IMR-90 (cell line): Measurements from ENCODE around the gene CRYBA1. TPM values are rescaled to one million over a fixed set of nuclear protein-coding genes. Genes with fewer than 3 reads are reported as not detected.
"Not testable (repeated sequence)": the region's sequence is repeated elsewhere in the genome, so short reads cannot be mapped to it uniquely, and the experiment has no call there.

ENCODE experiments used
- ATAC-seq: fragments of 200-7000 bp; cut with Tn5 transposase; 2 replicates; pipeline ENCODE4 v1.9.1; 2020; ENCODE audit warnings: low read depth, mild to moderate bottlenecking, moderate library complexity
- BruUV-seq: library from RNA; stranded (reverse); fragments of 400-500 nt; replicated peaks from 2 replicates; lab custom pipeline; 2021; lab: Mats Ljungman, UMichigan
- CTCF ChIA-PET: fragments of 300-600 bp; formaldehyde crosslinking; extraction: SDS; loops from one replicate; lab custom pipeline; 2021; ENCODE audit warnings: antibody characterized with exemption; lab: Yijun Ruan, JAX
- POLR2A ChIA-PET: fragments of 300-600 bp; sonication (Branson Sonifier 250); formaldehyde crosslinking; loops from one replicate; lab custom pipeline; 2022; ENCODE audit warnings: antibody characterized with exemption; ENCODE audit not compliant: unreplicated experiment; lab: Charles Lee
- DNase-seq: peaks from one replicate; pipeline ENCODE4 v3.0.0; 2013
- H2AFZ ChIP-seq: replicated peaks from 2 replicates; pipeline ENCODE3; 2013; ENCODE audit warnings: low read length, mild to moderate bottlenecking; ENCODE audit not compliant: poor library complexity
- H2AK5ac ChIP-seq: 2 replicates; pipeline ENCODE4 v1.6.1; 2013; ENCODE audit warnings: low read depth, low read length, inconsistent platforms
- H2AK9ac ChIP-seq: replicated peaks from 2 replicates; pipeline ENCODE3; 2013; ENCODE audit warnings: mild to moderate bottlenecking, low read depth, low read length, moderate library complexity; ENCODE audit not compliant: poor library complexity
- H2BK120ac ChIP-seq: 2 replicates; pipeline ENCODE4 v1.6.1; 2013; ENCODE audit warnings: low read depth, low read length, inconsistent platforms
- H2BK15ac ChIP-seq: 3 replicates; pipeline ENCODE4 v1.6.1; 2013; ENCODE audit warnings: low read depth, low read length, inconsistent platforms
- H2BK20ac ChIP-seq: 2 replicates; pipeline ENCODE4 v1.6.1; 2013; ENCODE audit warnings: low read depth, mild to moderate bottlenecking, inconsistent platforms, low read length, moderate library complexity
- H2BK5ac ChIP-seq: 2 replicates; pipeline ENCODE4 v1.6.1; 2013; ENCODE audit warnings: mild to moderate bottlenecking, low read depth, low read length, inconsistent platforms; ENCODE audit not compliant: poor library complexity, severe bottlenecking
- H3K14ac ChIP-seq: replicated peaks from 2 replicates; pipeline ENCODE4 v1.6.1; 2013; ENCODE audit warnings: low read depth, low read length, inconsistent platforms
- H3K18ac ChIP-seq: 2 replicates; pipeline ENCODE4 v1.6.1; 2013; ENCODE audit warnings: low read depth, low read length, control low read depth
- H3K23ac ChIP-seq: 2 replicates; pipeline ENCODE4 v1.6.1; 2013; ENCODE audit warnings: low read depth, low read length, inconsistent platforms
- H3K27ac ChIP-seq: 2 replicates; pipeline ENCODE4 v1.5.1; 2013; ENCODE audit warnings: mild to moderate bottlenecking, control low read depth, low read length; ENCODE audit not compliant: insufficient read depth
- H3K27me3 ChIP-seq: 2 replicates; pipeline ENCODE4 v1.6.1; 2013; ENCODE audit warnings: low read length; ENCODE audit not compliant: control insufficient read depth, insufficient read depth
- H3K36me3 ChIP-seq: 2 replicates; pipeline ENCODE4 v1.6.1; 2013; ENCODE audit warnings: low read length, mixed read lengths; ENCODE audit not compliant: control insufficient read depth, insufficient read depth
- H3K4ac ChIP-seq: 2 replicates; pipeline ENCODE4 v1.6.1; 2013; ENCODE audit warnings: low read depth, low read length, inconsistent platforms
- H3K4me1 ChIP-seq: 2 replicates; pipeline ENCODE4 v1.6.1; 2013; ENCODE audit warnings: low read length, mixed read lengths; ENCODE audit not compliant: control insufficient read depth, insufficient read depth
- H3K4me2 ChIP-seq: 2 replicates; pipeline ENCODE4 v1.6.1; 2013; ENCODE audit warnings: low read depth, mild to moderate bottlenecking, control low read depth, low read length, moderate library complexity
- H3K4me3 ChIP-seq: 2 replicates; pipeline ENCODE4 v1.5.1; 2013; ENCODE audit warnings: low read depth, mild to moderate bottlenecking, control low read depth, low read length, moderate library complexity; ENCODE audit not compliant: insufficient read depth
- H3K56ac ChIP-seq: 2 replicates; pipeline ENCODE4 v1.6.1; 2013; ENCODE audit warnings: low read length, inconsistent platforms; ENCODE audit not compliant: insufficient read depth; ENCODE audit errors: extremely low read depth
- H3K79me1 ChIP-seq, 2 experiments: 2 replicates each; pipeline ENCODE4 v1.6.1; 2013; ENCODE audit warnings: low read length in 2 of 2, inconsistent platforms in 1 of 2, low read depth in 1 of 2
- H3K9ac ChIP-seq: 2 replicates; pipeline ENCODE4 v1.6.1; 2013; ENCODE audit warnings: low read depth, low read length, control low read depth
- H3K9me1 ChIP-seq: 2 replicates; pipeline ENCODE4 v1.6.1; 2013; ENCODE audit warnings: low read length, inconsistent platforms; ENCODE audit not compliant: insufficient read depth
- H3K9me3 ChIP-seq: 2 replicates; pipeline ENCODE4 v1.6.1; 2013; ENCODE audit warnings: low read length; ENCODE audit not compliant: control insufficient read depth, insufficient read depth
- H4K20me1 ChIP-seq: 2 replicates; pipeline ENCODE4 v1.6.1; 2013; ENCODE audit warnings: low read length, inconsistent platforms; ENCODE audit not compliant: insufficient read depth
- H4K5ac ChIP-seq: 2 replicates; pipeline ENCODE4 v1.6.1; 2013; ENCODE audit warnings: mild to moderate bottlenecking, low read depth, low read length, control low read depth
- H4K8ac ChIP-seq, 2 experiments: 2 replicates each; pipeline ENCODE4 v1.6.1; 2013; ENCODE audit warnings: low read depth in 2 of 2, low read length in 2 of 2, control low read depth in 1 of 2, inconsistent platforms in 1 of 2
- H4K91ac ChIP-seq: 2 replicates; pipeline ENCODE4 v1.6.1; 2013; ENCODE audit warnings: low read depth, low read length, inconsistent platforms; ENCODE audit not compliant: insufficient read depth
- MAFK ChIP-seq: IDR thresholded peaks from 2 replicates; pipeline ENCODE4 v1.6.1; 2012; ENCODE audit warnings: low read depth, low read length, improper control_type of control experiment
- MXI1 ChIP-seq: IDR thresholded peaks from 2 replicates; pipeline ENCODE4 v1.6.1; 2012; ENCODE audit warnings: low read depth, mild to moderate bottlenecking, low read length, moderate library complexity, borderline replicate concordance
- WGBS, 2 experiments: methylation state at CpG; one replicate each; pipeline versions ENCODE4 v1.1.5 to v1.1.7; 2013; ENCODE audit warnings: missing lambda C conversion rate in 2 of 2; ENCODE audit not compliant: insufficient read length in 1 of 2; ENCODE audit errors: extremely low coverage in 2 of 2; 5-methylcytosine and 5-hydroxymethylcytosine counted together
- dilution Hi-C: fragments of 300-500 bp; cut with HindIII; formaldehyde crosslinking; loops from one replicate; pipeline ENCODE4 v1.14.3; 2018; ENCODE audit warnings: low sequenced_read_pairs; ENCODE audit not compliant: unreplicated experiment
- in situ Hi-C: fragments of 300-500 bp; cut with MboI; formaldehyde crosslinking; loops from 3 replicates; pipeline ENCODE4 v1.14.3; 2019; ENCODE audit warnings: low sequenced_read_pairs, inconsistent platforms, mixed read lengths
- intact Hi-C: fragments of 100-400 bp; cut with micrococcal nuclease; formaldehyde crosslinking; loops from 2 replicates; pipeline ENCODE4 v1.10.0; 2022
- polyA plus RNA-seq, 3 experiments: library from polyadenylated mRNA; depleted of rRNA; stranded (reverse); fragments of >200 nt; gene quantifications; 2 replicates each; pipeline ENCODE4 v1.2.3, GENCODE V29; 2012; ENCODE audit warnings: low replicate concordance in 1 of 3
- total RNA-seq: library from RNA; depleted of rRNA; stranded (reverse); fragments of >200 nt; gene quantifications from 2 replicates; pipeline ENCODE4 v1.2.3, GENCODE V29; 2012

The CRYBA1 gene
- total and polyA plus RNA-seq, 2 of the 4 experiments (the other 2 are of a cell fraction) = not detected

GRCh38 chr17:29219378-29220047 lies 27.1 kb upstream of the CRYBA1 start (continued):
- TF ChIP-seq MXI1 (no peak), MAFK (no peak)

GRCh38 chr17:29221338-29221737 lies 25.3 kb upstream of the CRYBA1 start:
- H2BK15ac ChIP-seq, H3K9me3 ChIP-seq, BruUV-seq, H3K14ac ChIP-seq, H2BK20ac ChIP-seq, dilution Hi-C loops, in situ Hi-C loops, DNase-seq, POLR2A ChIA-PET, H3K9ac ChIP-seq, H2AFZ ChIP-seq, H2BK120ac ChIP-seq, H3K36me3 ChIP-seq, H3K4me1 ChIP-seq, H3K56ac ChIP-seq, H4K91ac ChIP-seq, H4K5ac ChIP-seq, H2AK5ac ChIP-seq, H4K20me1 ChIP-seq, H3K23ac ChIP-seq, H3K18ac ChIP-seq, H3K4me3 ChIP-seq, intact Hi-C loops, H3K4me2 ChIP-seq, H4K8ac ChIP-seq, H3K79me1 ChIP-seq, H3K27ac ChIP-seq, H3K9me1 ChIP-seq, ATAC-seq, H2AK9ac ChIP-seq, H3K27me3 ChIP-seq, H3K4ac ChIP-seq, H2BK5ac ChIP-seq: not testable (repeated sequence)
- WGBS, 2 experiments = 100% methylated on average over 3 of the region's 11 CpGs; no CpG with 5 or more reads in 1 of the 2 experiments
- CTCF ChIA-PET = interaction anchor here (4.2 kb wide), 1 partner anchor 75 kb away, joined by 56 read pairs; no protein-coding TSS in a partner anchor
